MCF 10A (cell line): ENCODE data around the gene EHD3. TPM values are rescaled to one million over a fixed set of nuclear protein-coding genes. Genes with fewer than 3 reads are reported as not detected.
"Not testable (repeated sequence)": the region's sequence is repeated elsewhere in the genome, so short reads cannot be mapped to it uniquely, and the experiment has no call there.

ENCODE experiments used
- BruUV-seq: library from RNA; stranded (reverse); fragments of 400-500 nt; replicated peaks from 2 replicates; lab custom pipeline; 2021; lab: Mats Ljungman, UMichigan
- CTCF ChIA-PET: fragments of 300-600 bp; sonication (Branson Sonifier 250); formaldehyde crosslinking; extraction: SDS; loops from one replicate; lab custom pipeline; 2021; ENCODE audit warnings: antibody characterized with exemption, inconsistent platforms; lab: Yijun Ruan, JAX
- POLR2A ChIA-PET: fragments of 300-600, 350-650 bp; sonication (Branson Sonifier 250); formaldehyde crosslinking; extraction: SDS; loops from one replicate; lab custom pipeline; 2020; ENCODE audit warnings: antibody characterized with exemption, inconsistent platforms; lab: Yijun Ruan, JAX
- DNase-seq: peaks from one replicate; pipeline ENCODE4 v3.0.0-alpha.2; 2018; ENCODE audit not compliant: unreplicated experiment
- H3K27ac Mint-ChIP-seq: one replicate; pipeline ENCODE4 v1.8.0; 2022; ENCODE audit warnings: mild to moderate bottlenecking, low read depth, mixed read lengths; ENCODE audit not compliant: unreplicated experiment
- H3K27me3 Mint-ChIP-seq: one replicate; pipeline ENCODE4 v1.8.0; 2022; ENCODE audit warnings: mixed read lengths; ENCODE audit not compliant: insufficient read depth, unreplicated experiment
- H3K36me3 Mint-ChIP-seq: one replicate; pipeline ENCODE4 v1.8.0; 2022; ENCODE audit warnings: mild to moderate bottlenecking, moderate library complexity, mixed read lengths; ENCODE audit not compliant: insufficient read depth, unreplicated experiment
- H3K4me1 Mint-ChIP-seq: one replicate; pipeline ENCODE4 v1.8.0; 2022; ENCODE audit warnings: mixed read lengths; ENCODE audit not compliant: insufficient read depth, unreplicated experiment
- H3K4me3 Mint-ChIP-seq: one replicate; pipeline ENCODE4 v1.8.0; 2022; ENCODE audit warnings: mild to moderate bottlenecking, moderate library complexity, mixed read lengths; ENCODE audit not compliant: unreplicated experiment
- H3K9me3 Mint-ChIP-seq: one replicate; pipeline ENCODE4 v1.8.0; 2022; ENCODE audit warnings: mixed read lengths; ENCODE audit not compliant: unreplicated experiment
- CTCF ChIP-seq: fragments of 200-600 bp; IDR thresholded peaks from one replicate; pipeline ENCODE4 v1.8.0; 2022; ENCODE audit warnings: antibody characterized with exemption, mild to moderate bottlenecking; ENCODE audit not compliant: unreplicated experiment
- intact Hi-C: fragments of 100-400 bp; cut with micrococcal nuclease; formaldehyde crosslinking; loops from 2 replicates; pipeline ENCODE4 v1.14.1; 2022
- total RNA-seq: library from RNA; stranded (reverse); gene quantifications from 2 replicates; pipeline ENCODE4 v1.2.3, GENCODE V29; 2022

Gene EHD3
- total RNA-seq, 1 experiment from 2014 or later, result 0.49 TPM

- ChIA-PET CTCF (interaction anchor here (0.6 kb wide), 1 partner anchor 543 kb away, joined by 3 read pairs; no protein-coding TSS in a partner anchor), POLR2A (no interaction called here)
- Mint-ChIP-seq H3K9me3 (no peaks in the 10 kb centered on the region), H3K27me3 (no peaks in the 10 kb centered on the region), H3K36me3 (no peaks in the 10 kb centered on the region), H3K4me3 (no peak overlapping the region), H3K4me1 (no peaks in the 10 kb centered on the region), H3K27ac (no peak overlapping the region)
- no peak for DNase-seq
- no peak for TF ChIP-seq CTCF
- intact Hi-C loops, result no loop called here
- BruUV-seq, result no TSS peak
Measured at GRCh38 chr2:31274401-31275075, 40.6 kb downstream of the EHD3 start.

GRCh38 chr2:31275976-31276375, 42.0 kb downstream of the EHD3 start:
- Mint-ChIP-seq H3K27me3 (no peaks in the 10 kb centered on the region), H3K27ac (no peak overlapping the region), H3K4me1 (no peaks in the 10 kb centered on the region), H3K36me3 (no peaks in the 10 kb centered on the region), H3K4me3 (no peak overlapping the region), H3K9me3 (no peaks in the 10 kb centered on the region)
- no peak for DNase-seq
- ChIA-PET CTCF (no interaction called here), POLR2A (no interaction called here)
- intact Hi-C loops, result no loop called here
- TF ChIP-seq CTCF, result no peak
- BruUV-seq, result no TSS peak

- no peaks in the 10 kb centered on the region for H3K4me1 Mint-ChIP-seq
- no peak overlapping the region for H3K27ac Mint-ChIP-seq
- H3K9me3 Mint-ChIP-seq, result no peaks in the 10 kb centered on the region
- POLR2A ChIA-PET, result no interaction called here
- no peaks in the 10 kb centered on the region for H3K27me3 Mint-ChIP-seq
- intact Hi-C loops, result no loop called here
- H3K4me3 Mint-ChIP-seq, result no peak overlapping the region
- no peak for TF ChIP-seq CTCF
- DNase-seq, result no peak
- CTCF ChIA-PET, result interaction anchor here (0.7 to 0.8 kb wide), 3 partner anchors 11 to 536 kb away, joined by 3 to 4 read pairs (median 3); no protein-coding TSS in a partner anchor
- no peaks in the 10 kb centered on the region for H3K36me3 Mint-ChIP-seq
- no TSS peak for BruUV-seq
Measured at GRCh38 chr2:31277621-31278020, 43.7 kb downstream of the EHD3 start.

GRCh38 chr2:31282634-31283033, 48.7 kb downstream of the EHD3 start:
- H3K9me3 Mint-ChIP-seq, result peaks cover 9% of the 10 kb centered on the region
- no peak overlapping the region for H3K4me3 Mint-ChIP-seq
- intact Hi-C loops, result no loop called here
- no peak overlapping the region for H3K27ac Mint-ChIP-seq
- BruUV-seq, result no TSS peak
- peak; percentile 9 for DNase-seq
- H3K36me3 Mint-ChIP-seq, result no peaks in the 10 kb centered on the region
- TF ChIP-seq CTCF, result no peak
- H3K27me3 Mint-ChIP-seq, result no peaks in the 10 kb centered on the region
- peaks cover 6% of the 10 kb centered on the region for H3K4me1 Mint-ChIP-seq
- POLR2A ChIA-PET, result no interaction called here
- CTCF ChIA-PET, result no interaction called here

- H3K4me1 Mint-ChIP-seq, H3K27me3 Mint-ChIP-seq, H3K27ac Mint-ChIP-seq, intact Hi-C loops, POLR2A ChIA-PET, H3K36me3 Mint-ChIP-seq, BruUV-seq, CTCF ChIA-PET, H3K9me3 Mint-ChIP-seq, H3K4me3 Mint-ChIP-seq: not testable (repeated sequence)
- peak; percentile 8 for DNase-seq
Measured at GRCh38 chr2:31283193-31283919, 49.4 kb downstream of the EHD3 start.
